NCI-H2081 treated with DMSO at 0.1 percent for 48 hours (cell line): Measurements from ENCODE around the gene TTC16.

Source experiments
- DNase-seq: peaks from one replicate; lab custom pipeline; 2025; lab: John Stamatoyannopoulos, UW

Gene TTC16, protein sequence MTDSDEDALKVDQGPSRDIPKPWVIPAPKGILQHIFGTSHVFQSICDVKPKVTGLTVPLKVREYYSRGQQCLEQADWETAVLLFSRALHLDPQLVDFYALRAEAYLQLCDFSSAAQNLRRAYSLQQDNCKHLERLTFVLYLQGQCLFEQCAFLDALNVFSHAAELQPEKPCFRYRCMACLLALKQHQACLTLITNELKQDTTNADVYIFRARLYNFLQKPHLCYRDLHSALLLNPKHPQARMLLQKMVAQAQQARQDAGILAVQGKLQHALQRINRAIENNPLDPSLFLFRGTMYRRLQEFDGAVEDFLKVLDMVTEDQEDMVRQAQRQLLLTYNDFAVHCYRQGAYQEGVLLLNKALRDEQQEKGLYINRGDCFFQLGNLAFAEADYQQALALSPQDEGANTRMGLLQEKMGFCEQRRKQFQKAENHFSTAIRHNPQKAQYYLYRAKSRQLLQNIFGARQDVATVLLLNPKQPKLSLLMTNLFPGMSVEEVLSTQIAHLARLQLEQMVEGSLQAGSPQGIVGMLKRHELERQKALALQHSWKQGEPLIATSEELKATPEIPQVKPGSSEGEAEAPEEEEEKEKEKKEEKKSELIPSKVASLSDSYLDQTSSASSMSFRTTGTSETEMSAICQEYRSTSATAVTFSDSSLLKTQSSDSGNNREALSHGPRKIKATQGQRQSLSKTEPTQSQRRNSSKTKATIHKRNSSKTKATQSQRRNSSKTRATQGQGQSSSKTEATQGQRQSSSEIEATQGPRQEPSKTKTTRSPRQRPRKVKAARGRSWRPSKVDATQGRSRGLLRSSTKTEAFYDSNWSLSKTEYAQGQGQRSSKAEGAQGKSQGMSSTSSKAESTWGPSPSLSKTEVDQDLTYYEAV

DNA sequence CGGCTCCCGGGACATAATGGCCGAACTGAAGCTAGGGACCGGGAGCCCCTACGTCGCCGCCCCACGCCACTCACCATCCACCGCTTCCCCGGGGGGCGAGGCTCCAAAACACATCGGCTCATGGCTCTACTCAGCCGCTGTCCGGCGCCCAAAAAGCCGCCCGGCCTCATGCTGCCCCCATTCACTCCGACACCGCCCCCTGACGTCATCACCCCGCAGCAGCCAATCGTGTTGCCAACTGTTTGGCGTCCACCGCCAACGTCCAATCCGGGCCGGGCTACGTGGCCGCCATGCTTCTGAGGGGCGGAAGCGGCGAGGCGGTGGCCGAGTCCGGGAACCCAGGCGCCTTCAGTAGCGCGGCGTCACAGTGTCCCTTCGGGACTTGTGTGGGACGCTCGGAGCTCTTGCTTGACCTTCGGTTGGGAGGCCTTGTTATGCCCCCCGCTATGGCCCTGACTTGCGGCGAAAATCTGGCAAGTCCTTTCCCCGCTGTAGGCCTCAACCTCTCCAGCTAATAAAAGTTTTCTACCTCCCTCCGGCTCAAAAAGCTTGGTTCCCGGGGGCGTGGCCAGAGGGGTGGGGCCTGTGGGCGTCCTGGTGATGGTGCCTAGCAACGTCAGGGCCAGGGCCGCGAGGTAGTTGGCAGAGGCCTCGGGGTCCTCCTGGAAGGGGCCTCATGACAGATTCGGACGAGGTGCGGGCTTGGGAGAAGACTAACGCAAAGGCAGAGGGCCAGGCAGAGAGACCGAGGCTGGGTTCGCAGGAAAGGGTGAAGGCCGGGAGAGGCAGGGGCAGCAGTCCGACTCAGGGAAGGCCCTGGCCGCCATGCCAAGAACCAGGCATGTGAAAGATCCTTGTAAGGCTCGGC, at the start of gene TTC16, which contains the start of gene PTRH1:
Gene TTC16 (plus strand): TSS at position 610 of the 868 bp plus-strand sequence. CDS start 67 bp downstream, at position 677.
Gene PTRH1 (minus strand): TSS at position 194 of the 868 bp plus-strand sequence. CDS start 24 bp downstream, at position 170.
- peak; percentile 38 for DNase-seq

DNA sequence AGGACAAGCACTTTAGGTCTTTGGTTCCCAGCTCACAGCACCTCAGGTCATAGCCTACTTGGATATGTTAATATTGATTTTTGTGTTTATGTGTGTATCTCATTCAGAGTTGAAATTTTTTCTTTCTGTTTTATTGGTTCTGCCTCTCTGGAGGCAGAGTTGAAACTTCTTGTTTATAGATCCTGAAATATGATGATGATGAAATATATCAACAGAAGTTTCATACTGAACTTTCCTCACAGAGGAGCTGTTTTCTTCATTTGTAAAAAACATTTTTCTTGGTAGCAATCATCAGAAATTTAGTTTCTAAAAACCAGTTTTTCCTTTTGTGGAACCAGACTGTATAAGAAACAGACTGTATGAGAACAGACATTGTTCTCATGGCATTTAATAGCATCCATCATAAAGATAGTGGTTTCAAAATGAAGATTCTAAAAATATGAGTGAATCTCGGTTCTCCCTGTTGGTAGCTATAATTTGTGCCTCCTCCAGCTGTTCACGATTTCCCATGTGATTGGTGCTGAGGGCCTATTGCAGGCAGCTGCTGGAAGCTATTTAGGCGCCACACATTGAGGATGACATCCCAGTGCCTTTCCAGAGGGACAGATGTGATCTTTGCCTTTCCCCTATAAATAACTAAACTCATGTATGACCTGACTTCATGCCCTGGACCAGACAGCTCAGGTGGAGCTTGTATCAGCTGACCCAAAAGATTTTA, 48.6 kb upstream of the TTC16 start:
- DNase-seq = no peak

DNA sequence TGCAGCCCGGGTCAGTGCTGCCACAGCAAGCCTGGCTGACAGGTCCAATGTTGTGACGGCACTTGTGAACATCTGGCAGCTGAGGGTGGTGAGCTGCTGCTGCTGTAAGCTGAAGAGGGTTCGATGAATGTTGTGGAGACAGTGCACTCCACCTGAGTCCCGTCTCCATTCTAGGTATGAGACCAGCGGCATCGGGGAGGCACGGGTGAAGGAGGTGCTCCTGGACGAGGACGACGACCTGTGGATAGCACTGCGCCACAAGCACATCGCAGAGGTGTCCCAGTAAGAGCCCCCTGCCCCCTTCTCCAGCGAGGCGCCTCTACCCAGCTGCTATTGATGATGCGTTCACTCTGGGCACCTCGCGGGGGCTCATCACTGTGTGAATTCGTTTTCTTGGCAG, 48.0 kb upstream of the TTC16 start:
- DNase-seq = no peak

DNA sequence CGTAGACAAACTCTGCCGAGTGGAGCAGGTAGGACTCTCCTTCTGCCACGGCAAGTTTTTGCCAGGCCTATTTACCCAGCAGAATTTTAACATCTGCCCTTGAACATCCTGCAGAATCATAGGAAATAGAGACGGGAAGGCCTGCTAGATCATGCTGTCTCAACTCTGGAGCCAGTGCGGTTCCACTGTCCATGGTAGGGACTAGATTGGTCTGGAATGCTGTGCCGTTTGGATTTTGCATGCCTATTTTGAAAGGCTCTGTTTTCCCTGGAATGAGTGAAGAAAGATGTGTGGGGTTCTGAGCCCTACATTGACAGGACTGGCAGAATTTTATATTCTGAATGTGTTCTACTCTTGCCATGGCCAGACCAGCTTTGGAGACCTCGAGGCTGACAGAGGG, 42.6 kb upstream of the TTC16 start:
- DNase-seq = no peak

GRCh38 chr9:127676638-127677037, 39.2 kb upstream of the TTC16 start:
- DNase-seq = no peak

DNA sequence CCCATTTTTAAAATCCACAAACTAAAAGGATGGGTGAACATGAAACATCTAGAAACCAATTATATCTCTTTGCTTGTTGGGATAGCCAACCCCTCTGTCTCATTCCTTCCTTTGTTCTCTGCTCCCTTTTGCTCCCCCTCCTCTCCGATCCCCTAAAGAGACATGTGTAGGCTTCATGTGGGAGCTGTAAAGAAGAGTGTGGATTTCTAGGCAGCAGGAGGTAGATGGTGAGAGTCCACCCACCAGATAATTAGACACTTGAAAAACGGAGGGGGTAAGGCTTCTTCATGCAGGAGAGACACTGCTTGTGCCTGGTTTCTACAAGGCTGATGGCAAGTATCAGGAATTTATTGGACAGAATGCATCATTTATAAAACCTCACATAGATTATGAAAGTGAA, 36.4 kb upstream of the TTC16 start:
- no peak for DNase-seq

GRCh38 chr9:127680226-127680625, 35.7 kb upstream of the TTC16 start:
- no peak for DNase-seq

DNA sequence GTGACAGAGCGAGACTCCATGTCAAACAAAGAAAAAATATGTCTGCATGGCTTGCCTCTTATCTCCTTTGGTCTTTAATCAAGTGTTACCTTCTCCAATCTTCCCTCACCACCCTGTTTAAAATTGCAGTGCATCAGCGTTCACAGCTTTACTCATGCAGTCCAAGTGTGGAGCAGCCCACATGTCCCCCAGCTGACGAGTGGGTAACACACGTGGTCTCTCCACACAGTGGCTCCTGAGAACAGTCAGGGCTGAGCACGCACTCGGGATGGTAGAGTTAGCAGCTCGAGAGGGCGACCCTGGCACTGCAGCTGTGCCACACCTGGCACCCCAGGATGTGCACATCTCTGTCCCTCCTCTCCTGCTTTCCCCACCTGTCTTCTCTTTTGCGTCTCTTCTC, 35.0 kb upstream of the TTC16 start:
- DNase-seq = no peak

DNA sequence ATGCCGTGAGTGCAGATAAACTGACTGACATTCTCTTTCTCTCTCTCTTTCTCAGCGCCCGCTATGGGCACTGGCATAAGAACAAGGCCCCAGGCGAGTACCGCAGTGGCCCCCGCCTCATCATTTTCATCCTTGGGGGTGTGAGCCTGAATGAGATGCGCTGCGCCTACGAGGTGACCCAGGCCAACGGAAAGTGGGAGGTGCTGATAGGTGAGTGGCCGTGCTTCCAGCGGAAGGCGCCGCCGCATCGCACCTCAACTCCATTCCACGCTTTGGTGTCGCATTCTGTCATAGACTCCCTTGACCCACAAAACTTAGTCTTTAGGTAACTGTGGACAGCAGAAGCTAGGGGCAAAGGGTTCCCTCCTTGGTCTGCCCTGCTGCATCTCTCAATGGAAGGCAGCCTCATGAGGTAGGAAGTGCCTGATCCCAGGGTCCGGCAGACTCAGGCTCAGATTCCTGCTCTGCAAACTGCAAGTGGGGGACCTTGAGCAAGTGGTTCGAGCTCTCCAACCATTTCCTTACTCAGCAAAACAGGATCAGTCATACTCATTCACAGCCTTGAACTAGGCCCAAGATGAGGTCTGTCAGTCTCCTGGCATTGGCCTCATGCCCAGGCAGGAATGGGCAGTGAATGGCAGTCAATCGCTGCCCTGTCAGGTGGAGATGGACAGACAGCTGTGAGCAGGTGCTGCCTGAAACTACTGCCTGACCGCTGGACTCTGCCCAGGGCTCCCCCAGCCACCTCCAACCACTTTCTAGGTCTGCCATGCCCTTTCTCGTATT, 33.3 kb upstream of the TTC16 start:
- DNase-seq = no peak

DNA sequence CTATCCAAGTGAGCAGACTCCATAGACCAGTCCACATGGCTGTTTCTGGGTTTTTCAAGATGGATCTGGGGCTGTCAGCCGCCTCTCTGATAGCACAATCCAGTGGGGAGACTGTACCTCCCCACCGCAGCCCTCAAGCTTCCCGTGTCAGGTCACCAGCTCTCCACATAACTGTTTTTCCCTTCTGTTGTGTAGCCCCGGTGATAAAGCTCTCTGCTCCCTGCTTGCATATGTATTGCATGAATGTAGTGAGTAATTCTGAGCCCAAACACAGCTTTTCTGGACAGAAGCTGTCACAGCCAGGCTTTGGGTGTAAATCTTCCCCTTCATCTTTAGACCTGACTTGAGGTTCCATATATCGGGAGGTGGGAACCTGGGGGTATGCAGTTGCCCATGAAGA, 32.2 kb upstream of the TTC16 start:
- no peak for DNase-seq

DNA sequence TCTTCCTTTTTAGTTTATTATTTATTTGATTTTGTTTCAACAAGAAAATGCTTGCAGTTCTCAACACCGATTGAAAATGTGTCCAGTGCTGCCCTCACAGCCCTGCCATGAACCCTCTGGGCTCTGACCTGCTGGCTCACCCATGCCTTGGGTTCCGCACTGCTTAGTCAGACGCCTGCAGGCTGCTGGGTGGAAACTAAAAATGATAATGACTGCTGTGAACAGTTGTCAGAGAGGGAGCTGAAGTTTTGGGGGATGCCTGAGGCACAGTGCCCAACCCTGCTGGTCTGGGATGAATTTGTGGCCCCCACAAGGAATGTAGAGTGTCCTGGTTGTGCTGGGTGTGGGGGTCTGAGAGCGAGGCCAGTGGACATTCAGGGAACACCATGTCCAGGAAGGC, 31.3 kb upstream of the TTC16 start:
- no peak for DNase-seq

DNA sequence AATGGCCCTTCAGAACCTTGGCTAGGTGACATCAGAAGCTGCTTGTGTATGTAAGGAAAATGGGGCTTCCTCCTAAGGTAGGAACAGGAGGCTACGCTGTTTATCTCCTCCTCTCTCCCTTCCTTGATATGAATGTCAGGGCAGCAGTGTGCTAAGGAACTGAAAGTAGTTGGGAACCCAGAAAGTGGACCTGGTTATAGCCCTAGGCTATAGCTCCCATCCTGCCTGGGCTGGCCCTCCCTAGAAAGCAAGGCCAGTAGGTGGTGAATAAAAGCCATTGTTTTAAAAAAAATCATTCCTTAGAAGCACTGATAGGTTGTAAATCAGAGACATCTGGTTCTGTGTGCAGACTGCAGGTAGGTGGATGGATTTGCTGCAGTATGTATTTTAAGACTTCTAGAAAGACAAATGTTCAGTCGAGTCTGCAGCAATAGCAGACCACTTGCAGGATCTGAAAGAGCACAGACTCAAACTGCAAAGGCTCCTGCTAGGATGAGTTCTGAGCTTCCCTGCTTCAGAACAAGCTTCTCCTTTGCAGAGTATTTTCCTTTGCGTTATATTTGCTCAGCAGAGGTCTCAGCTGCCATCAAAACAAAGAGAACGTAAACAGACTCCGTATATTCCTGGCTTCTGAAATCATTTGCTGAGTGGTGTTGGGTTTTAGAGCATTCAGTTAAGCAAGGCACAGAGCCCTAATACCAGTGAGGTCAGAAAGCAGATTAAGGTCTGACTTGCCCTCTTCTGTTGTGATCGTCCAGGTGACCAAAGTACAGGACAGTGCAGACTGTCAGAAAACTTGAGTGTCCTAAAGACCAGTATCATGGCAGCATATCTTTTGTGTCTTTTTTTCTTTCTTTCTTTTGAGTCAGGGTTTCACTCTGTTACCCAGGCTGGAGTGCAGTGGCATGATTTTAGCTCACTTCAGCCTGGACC, 29.2 kb upstream of the TTC16 start:
- no peak for DNase-seq

GRCh38 chr9:127689329-127690000, 26.4 kb upstream of the TTC16 start:
- no peak for DNase-seq

- no peak for DNase-seq
These were observed 25.1 kb upstream of the TTC16 start for GRCh38 chr9:127690735-127691134.

GRCh38 chr9:127692071-127692470, 23.8 kb upstream of the TTC16 start:
- no peak for DNase-seq

DNA sequence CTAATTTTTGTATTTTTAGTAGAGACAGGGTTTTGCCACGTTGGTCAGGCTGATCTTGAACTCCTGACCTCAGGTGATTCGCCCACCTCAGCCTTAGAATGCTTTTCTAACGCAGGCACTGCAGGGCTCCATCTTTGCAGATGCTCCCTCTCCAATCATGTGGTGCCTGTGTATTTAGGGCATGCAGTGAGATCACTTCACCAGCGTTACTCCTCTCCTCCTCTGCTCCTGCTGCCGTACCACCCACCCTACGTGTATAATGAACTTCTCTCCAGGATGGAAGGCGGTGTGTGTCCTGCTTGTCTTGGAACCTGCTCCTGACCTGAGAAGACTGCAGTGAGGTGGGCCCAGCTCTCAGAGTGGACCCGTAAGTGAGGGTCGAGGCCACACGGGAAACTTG, 22.7 kb upstream of the TTC16 start:
- DNase-seq = no peak

DNA sequence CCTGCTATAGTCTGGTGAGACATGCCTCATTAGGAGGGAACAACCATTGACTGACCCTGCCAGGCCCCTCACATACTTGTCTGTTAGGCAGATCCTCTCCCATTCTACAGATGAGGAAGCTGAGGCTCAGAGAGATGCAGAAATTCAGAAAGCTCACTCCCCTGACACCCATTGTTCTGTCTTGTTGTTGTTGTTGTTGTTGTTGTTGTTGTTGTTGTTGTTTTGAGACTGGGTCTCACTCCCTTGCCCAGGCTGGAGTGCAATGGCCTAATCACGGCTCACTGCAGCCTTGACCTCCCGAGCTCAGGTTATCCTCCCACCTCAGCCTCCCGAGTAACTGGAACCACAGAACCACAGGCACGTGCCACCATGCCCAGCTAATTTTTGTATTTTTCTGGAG, 22.2 kb upstream of the TTC16 start:
- DNase-seq = no peak

DNA sequence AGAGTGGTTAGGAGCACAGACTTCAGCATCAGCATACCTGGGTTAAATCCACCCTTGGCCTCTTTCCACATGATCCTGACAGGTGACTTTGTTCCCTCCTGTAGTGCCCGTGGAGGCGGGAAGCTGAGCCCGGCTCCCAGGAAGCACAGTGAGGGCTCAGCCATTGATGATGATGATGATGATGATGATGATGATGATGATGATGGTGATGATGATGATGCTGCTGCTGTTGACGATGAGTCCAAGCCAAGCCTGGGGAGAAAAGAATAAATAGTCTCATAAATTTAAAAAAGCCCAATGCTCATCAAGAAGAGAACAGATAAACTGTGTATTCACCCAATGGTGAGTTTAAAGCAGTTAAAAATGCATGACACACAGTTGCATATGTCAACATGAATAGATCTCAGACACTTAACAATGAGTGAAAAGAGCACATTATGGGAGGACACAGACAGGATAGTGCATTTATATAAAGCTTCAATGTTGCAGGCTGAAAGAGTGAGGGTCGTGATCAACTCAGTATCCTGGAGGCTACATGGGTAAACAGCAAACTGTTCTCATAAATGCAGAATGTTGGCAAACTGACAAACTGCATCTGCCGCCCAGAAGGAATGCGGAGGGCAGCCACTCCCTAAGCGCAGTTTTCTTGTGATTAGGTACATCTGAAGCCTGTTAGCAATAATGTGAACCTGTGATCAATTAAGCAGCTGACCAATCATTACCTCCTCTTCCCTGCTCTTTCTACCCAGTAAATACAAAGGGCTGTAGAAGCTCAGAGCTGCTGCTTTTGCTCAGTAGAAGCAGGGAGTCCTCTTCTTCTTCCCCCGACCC, 20.8 kb upstream of the TTC16 start:
- no peak for DNase-seq
